ENCODE results near the gene MGAT3. TPM values are rescaled to one million over a fixed set of nuclear protein-coding genes. Genes with fewer than 3 reads are reported as not detected.

MGAT3 gene
- polyA plus RNA-seq, 3 donors = 0.03 TPM; not detected in 2

DNA sequence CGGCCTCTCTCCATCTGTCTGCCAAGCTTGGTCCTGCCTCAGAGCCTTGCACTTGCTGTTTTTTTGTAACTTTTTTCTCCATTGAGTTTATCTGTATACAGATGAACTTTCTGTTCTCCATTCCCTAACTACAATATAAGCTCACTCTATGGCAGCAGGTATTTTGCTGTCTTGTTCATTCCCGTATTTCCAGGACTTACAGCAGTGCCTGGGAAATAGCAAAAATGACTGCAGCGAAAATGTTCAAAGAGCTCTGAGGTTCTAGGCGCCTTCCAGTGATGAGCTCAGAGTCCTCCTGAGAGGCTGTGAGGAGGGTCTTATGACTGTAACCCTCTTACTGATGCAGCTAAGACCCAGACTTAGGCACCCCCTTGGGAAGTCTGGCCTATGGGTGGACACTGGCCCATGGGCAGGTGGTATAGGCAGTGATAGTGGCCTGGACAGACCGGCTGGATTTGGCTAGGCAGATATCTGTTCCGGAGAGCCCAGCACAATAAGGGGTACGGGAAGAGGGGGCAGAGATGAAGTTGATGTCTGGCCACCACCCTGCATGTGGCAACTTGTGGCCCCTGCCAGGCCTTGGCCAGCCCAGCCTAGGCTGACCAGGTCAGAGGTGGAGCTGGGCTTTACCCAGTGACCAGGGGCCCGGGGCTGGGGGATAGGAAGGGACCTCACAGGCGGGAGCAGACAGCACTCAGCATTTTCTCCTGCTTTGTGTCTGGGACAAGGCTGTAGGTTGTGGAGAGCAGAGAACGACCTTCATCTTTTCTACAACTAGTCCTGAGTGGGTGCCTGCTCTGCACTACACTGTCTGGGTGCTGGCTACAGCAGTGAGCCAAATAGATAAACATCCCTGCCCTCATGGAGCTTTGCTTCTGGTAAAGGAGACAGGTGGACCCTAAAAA, 68.2 kb downstream of the MGAT3 start:
- intact Hi-C loops (cut with micrococcal nuclease) = loop anchor here (5.0 to 10.0 kb wide), 4 partner anchors 33 to 770 kb away; partner anchors contain the start of genes CBX7 (in 1 of the 2) and SUN2 (in 1 of the 2)
- H3K9me3 ChIP-seq (replicated peaks in 1 of 2; ENCODE audit: control insufficient read depth in 1 of 2, insufficient read depth in 1 of 2, low read length in 2 of 2) = no peaks in the 10 kb centered on the region
- no peak overlapping the region for H3K4me2 ChIP-seq (replicated peaks; ENCODE audit: extremely low read depth, low read length, poor library complexity, severe bottlenecking)
- no peak for DNase-seq
- WGBS (ENCODE audit: insufficient coverage) = 89% methylated on average over 4 of the region's 10 CpGs
- H3K27ac ChIP-seq (ENCODE audit: low read depth in 1 of 2, low read length in 2 of 2) = peak overlapping the region; percentile 11 to 69
- TF ChIP-seq, protein P1, sequence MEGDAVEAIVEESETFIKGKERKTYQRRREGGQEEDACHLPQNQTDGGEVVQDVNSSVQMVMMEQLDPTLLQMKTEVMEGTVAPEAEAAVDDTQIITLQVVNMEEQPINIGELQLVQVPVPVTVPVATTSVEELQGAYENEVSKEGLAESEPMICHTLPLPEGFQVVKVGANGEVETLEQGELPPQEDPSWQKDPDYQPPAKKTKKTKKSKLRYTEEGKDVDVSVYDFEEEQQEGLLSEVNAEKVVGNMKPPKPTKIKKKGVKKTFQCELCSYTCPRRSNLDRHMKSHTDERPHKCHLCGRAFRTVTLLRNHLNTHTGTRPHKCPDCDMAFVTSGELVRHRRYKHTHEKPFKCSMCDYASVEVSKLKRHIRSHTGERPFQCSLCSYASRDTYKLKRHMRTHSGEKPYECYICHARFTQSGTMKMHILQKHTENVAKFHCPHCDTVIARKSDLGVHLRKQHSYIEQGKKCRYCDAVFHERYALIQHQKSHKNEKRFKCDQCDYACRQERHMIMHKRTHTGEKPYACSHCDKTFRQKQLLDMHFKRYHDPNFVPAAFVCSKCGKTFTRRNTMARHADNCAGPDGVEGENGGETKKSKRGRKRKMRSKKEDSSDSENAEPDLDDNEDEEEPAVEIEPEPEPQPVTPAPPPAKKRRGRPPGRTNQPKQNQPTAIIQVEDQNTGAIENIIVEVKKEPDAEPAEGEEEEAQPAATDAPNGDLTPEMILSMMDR (IDR thresholded peaks at IDR 0.05) = no peak
- H3K27me3 ChIP-seq (ENCODE audit: control insufficient read depth in 2 of 2, insufficient read depth in 2 of 2, low read length in 2 of 2) = no peaks in the 10 kb centered on the region
- H3K4me1 ChIP-seq (ENCODE audit: control insufficient read depth in 1 of 2, insufficient read depth in 2 of 2, low read length in 2 of 2) = peaks cover 71 to 86% of the 10 kb centered on the region in 2 donors
- Mint-ChIP-seq H3K27me3 (ENCODE audit: low read depth in 3 of 3) (peaks cover 0 to 7% (median 1%) of the 10 kb centered on the region in 3 donors), H3K27ac (peak overlapping the region; percentile 37 to 90 (median 87)), H3K4me3 (no peak overlapping the region), H3K9me3 (no peaks in the 10 kb centered on the region), H3K36me3 (peaks cover 52 to 79% of the 10 kb centered on the region in 2 donors), H3K4me1 (peaks cover 77% of the 10 kb centered on the region)
- peaks cover 96% of the 10 kb centered on the region for H4K20me1 ChIP-seq (ENCODE audit: insufficient read depth, low read length)
- H3K4me3 ChIP-seq (replicated peaks in 1 of 3; ENCODE audit: low read depth in 2 of 3, low read length in 3 of 3) = no peak overlapping the region
- H3K36me3 ChIP-seq (replicated peaks in 1 of 2; ENCODE audit: control insufficient read depth in 1 of 2, insufficient read depth in 2 of 2, low read length in 2 of 2) = peaks cover 53 to 72% of the 10 kb centered on the region in 2 donors
- peaks cover 79% of the 10 kb centered on the region for H3K79me2 ChIP-seq (ENCODE audit: insufficient read depth, low read length)
- no peak overlapping the region for H2AFZ ChIP-seq (ENCODE audit: insufficient read depth, low read depth, low read length, poor library complexity, severe bottlenecking)
- no peak overlapping the region for H3K9ac ChIP-seq (ENCODE audit: insufficient read depth, low read length, poor library complexity, severe bottlenecking)

DNA sequence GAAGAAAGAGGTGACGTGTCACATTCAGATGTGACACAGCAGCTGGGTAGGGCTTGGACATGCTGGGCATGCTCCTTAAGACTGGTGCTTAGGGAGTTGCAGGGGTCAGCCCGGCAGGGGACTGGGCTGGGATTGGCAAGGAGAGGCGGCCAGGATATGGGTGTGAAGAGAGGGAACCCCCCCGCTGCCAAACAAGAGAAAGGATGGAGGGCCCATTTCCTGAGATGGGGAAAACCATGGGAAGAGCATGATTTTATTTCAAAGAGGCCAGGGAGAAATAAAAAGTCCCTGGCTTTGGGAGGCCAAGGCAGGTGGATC, 68.8 kb downstream of the MGAT3 start:
- no peak for DNase-seq
- TF ChIP-seq, protein P1 (IDR thresholded peaks at IDR 0.05) = no peak
- peaks cover 54 to 85% of the 10 kb centered on the region in 2 donors for H3K36me3 Mint-ChIP-seq
- Histone ChIP-seq H3K4me3 (replicated peaks in 1 of 3; ENCODE audit: low read depth in 2 of 3, low read length in 3 of 3) (no peak overlapping the region), H3K27me3 (ENCODE audit: control insufficient read depth in 2 of 2, insufficient read depth in 2 of 2, low read length in 2 of 2) (no peaks in the 10 kb centered on the region), H2AFZ (ENCODE audit: insufficient read depth, low read depth, low read length, poor library complexity, severe bottlenecking) (no peak overlapping the region), H3K27ac (ENCODE audit: low read depth in 1 of 2, low read length in 2 of 2) (peak overlapping the region; percentile 14 to 69), H3K79me2 (ENCODE audit: insufficient read depth, low read length) (peaks cover 80% of the 10 kb centered on the region), H3K4me2 (replicated peaks; ENCODE audit: extremely low read depth, low read length, poor library complexity, severe bottlenecking) (no peak overlapping the region), H3K9ac (ENCODE audit: insufficient read depth, low read length, poor library complexity, severe bottlenecking) (no peak overlapping the region), H4K20me1 (ENCODE audit: insufficient read depth, low read length) (peaks cover 100% of the 10 kb centered on the region), H3K36me3 (replicated peaks in 1 of 2; ENCODE audit: control insufficient read depth in 1 of 2, insufficient read depth in 2 of 2, low read length in 2 of 2) (peaks cover 53 to 77% of the 10 kb centered on the region in 2 donors), H3K9me3 (replicated peaks in 1 of 2; ENCODE audit: control insufficient read depth in 1 of 2, insufficient read depth in 1 of 2, low read length in 2 of 2) (no peaks in the 10 kb centered on the region), H3K4me1 (ENCODE audit: control insufficient read depth in 1 of 2, insufficient read depth in 2 of 2, low read length in 2 of 2) (peaks cover 77 to 92% of the 10 kb centered on the region in 2 donors)
- WGBS (ENCODE audit: insufficient coverage) = 96% methylated on average over 4 of the region's 4 CpGs
- H3K27me3 Mint-ChIP-seq (ENCODE audit: low read depth in 3 of 3) = peaks cover 0 to 7% (median 1%) of the 10 kb centered on the region in 3 donors
- H3K9me3 Mint-ChIP-seq = no peaks in the 10 kb centered on the region
- no peak overlapping the region for H3K4me3 Mint-ChIP-seq
- intact Hi-C loops (cut with micrococcal nuclease) = loop anchor here (5.0 to 10.0 kb wide), 3 partner anchors 33 to 771 kb away; partner anchors contain the start of gene SUN2 (in 1 of the 2)
- H3K27ac Mint-ChIP-seq = peak overlapping the region; percentile 57 to 90 (median 87)
- H3K4me1 Mint-ChIP-seq = peaks cover 83% of the 10 kb centered on the region
